K562 (cell line): ENCODE data around the gene KNSTRN. TPM values are rescaled to one million over a fixed set of nuclear protein-coding genes. Genes with fewer than 3 reads are reported as not detected.
A peak's percentile ranks its signal among the peaks of the same experiment; 100 is the strongest.

Experiments used
- BCOR ChIP-seq: fragments of 450-650 bp; IDR thresholded peaks from 2 replicates; pipeline ENCODE4 v1.6.1; 2016
- CHD2 ChIP-seq: IDR thresholded peaks from 2 replicates; pipeline ENCODE4 v1.6.1; 2011; ENCODE audit warnings: low read depth, low read length
- CTBP1 ChIP-seq: fragments of 450-650 bp; IDR thresholded peaks from 2 replicates; pipeline ENCODE4 v1.6.1; 2016; ENCODE audit warnings: borderline replicate concordance
- ELF2 ChIP-seq: fragments of 250-450 bp; sonication (Bioruptor Pico); IDR thresholded peaks from 2 replicates; pipeline ENCODE4 v1.5.0; 2021; ENCODE audit warnings: mild to moderate bottlenecking
- GABPA ChIP-seq: fragments of 200-800 bp; sonication (Bioruptor generic); conservative IDR thresholded peaks from 2 replicates; pipeline ENCODE4 v1.6.1; 2016; ENCODE audit warnings: low read depth, missing genetic modification characterization, missing compliant biosample characterization
- GATAD2B ChIP-seq: fragments of 450-650 bp; IDR thresholded peaks from 2 replicates; pipeline ENCODE4 v1.6.1; 2017; ENCODE audit warnings: mild to moderate bottlenecking, borderline replicate concordance
- HNRNPLL ChIP-seq: fragments of 200-400 bp; formaldehyde crosslinking; IDR thresholded peaks from 2 replicates; pipeline ENCODE4 v1.6.1; 2017; ENCODE audit warnings: low read length, low read depth, mild to moderate bottlenecking; ENCODE audit not compliant: poor library complexity, severe bottlenecking
- MTA2 ChIP-seq: fragments of 450-650 bp; IDR thresholded peaks from 2 replicates; pipeline ENCODE4 v1.6.1; 2016; ENCODE audit warnings: low read depth
- NFIC ChIP-seq: fragments of 450-650 bp; IDR thresholded peaks from 2 replicates; pipeline ENCODE4 v1.6.1; 2017; ENCODE audit warnings: mild to moderate bottlenecking, inconsistent platforms
- POLR2G ChIP-seq: fragments of 200-400 bp; formaldehyde crosslinking; IDR thresholded peaks from 2 replicates; pipeline ENCODE4 v1.6.1; 2017; ENCODE audit warnings: low read depth, mild to moderate bottlenecking, antibody characterized with exemption, low read length, moderate library complexity
- SIN3B ChIP-seq: fragments of 450-650 bp; IDR thresholded peaks from 2 replicates; pipeline ENCODE4 v1.6.1; 2017; ENCODE audit warnings: low read depth, mild to moderate bottlenecking, moderate library complexity
- TAF1 ChIP-seq: IDR thresholded peaks from 2 replicates; pipeline ENCODE4 v1.6.1; 2011; ENCODE audit warnings: mild to moderate bottlenecking, low read length, moderate library complexity; ENCODE audit not compliant: insufficient read depth, control insufficient read depth, severe bottlenecking; ENCODE audit errors: extremely low read depth
- TSC22D4 ChIP-seq: fragments of 450-650 bp; IDR thresholded peaks from 2 replicates; pipeline ENCODE4 v1.6.1; 2016; ENCODE audit warnings: missing genetic modification characterization, missing biosample characterization, control low read depth
- VEZF1 ChIP-seq: fragments of 200-800 bp; sonication (Bioruptor generic); IDR thresholded peaks from 2 replicates; pipeline ENCODE4 v1.6.1; 2017; ENCODE audit warnings: missing genetic modification characterization, missing compliant biosample characterization
- ZNF561 ChIP-seq: fragments of 450-650 bp; formaldehyde crosslinking; conservative IDR thresholded peaks from 2 replicates; pipeline ENCODE4 v1.4.0; 2020; ENCODE audit warnings: mild to moderate bottlenecking, moderate library complexity
- polyA plus RNA-seq, 8 experiments: library from polyadenylated mRNA; depleted of rRNA in 4 of 8; stranded (reverse) in 5 of 8; unstranded in 3 of 8; fragments of >200 nt; fragmentation: Nextera tagmentation in 2 of 8; fragmentation: Illumina TruSeq in 1 of 8; extraction: Ambion mirVana in 2 of 8; extraction: Trizol in 1 of 8; gene quantifications; 2 replicates each; pipeline versions ENCODE4 v1.2.1 to v1.2.3, GENCODE V29; 2011 to 2014; ENCODE audit warnings: inconsistent platforms in 1 of 8, missing spikeins in 1 of 8
- total RNA-seq, 7 experiments: library from RNA; depleted of rRNA in 6 of 7; stranded (reverse); fragments of >200 nt in 6 of 7; fragmentation: Illumina TruSeq in 2 of 7; extraction: Trizol in 2 of 7; gene quantifications; 2 replicates each; pipeline versions ENCODE4 v1.2.1 to v1.2.3, GENCODE V29; 2011 to 2021; ENCODE audit warnings: low replicate concordance in 1 of 7
- TF ChIP-seq, protein P1 (sequence below), 3 experiments: fragments of 200-800 bp in 1 of 3; sonication (Bioruptor generic) in 1 of 3; sonication (generic) in 1 of 3; formaldehyde crosslinking in 1 of 3; IDR thresholded peaks; 2 replicates each; pipeline versions ENCODE4 v1.6.1 to v1.8.0; 2016 to 2022; ENCODE audit warnings: mild to moderate bottlenecking in 2 of 3, missing compliant biosample characterization in 2 of 3, missing genetic modification characterization in 2 of 3, missing genetic modification reagents in 1 of 3
- TF ChIP-seq, protein P2 (sequence below), 3 experiments: IDR thresholded peaks in 2 of 3; conservative IDR thresholded peaks in 1 of 3; 2 replicates each; pipeline ENCODE4 v1.5.1; 2011 to 2012; ENCODE audit warnings: low read length in 3 of 3, mild to moderate bottlenecking in 3 of 3, control low read depth in 2 of 3, improper control_type of control experiment in 1 of 3, inconsistent platforms in 1 of 3, low read depth in 1 of 3, mixed read lengths in 1 of 3, moderate library complexity in 1 of 3; ENCODE audit not compliant: insufficient read depth in 2 of 3
- TF ChIP-seq, protein P3 (sequence below): sonication (generic); formaldehyde crosslinking; IDR thresholded peaks from 2 replicates; pipeline ENCODE4 v1.9.0; 2022; ENCODE audit warnings: mild to moderate bottlenecking, missing genetic modification reagents
- TF ChIP-seq, protein P4 (sequence below): fragments of 450-650 bp; IDR thresholded peaks from 2 replicates; pipeline ENCODE4 v1.7.1; 2018; ENCODE audit warnings: mild to moderate bottlenecking, low read depth; ENCODE audit not compliant: partially characterized antibody

Gene KNSTRN
- total and polyA plus RNA-seq, 9 of the 15 experiments (the other 6 are each of a cell fraction or from before 2014, with no cell fraction given) = 48.7 to 88.2 (median 66.3) TPM

DNA sequence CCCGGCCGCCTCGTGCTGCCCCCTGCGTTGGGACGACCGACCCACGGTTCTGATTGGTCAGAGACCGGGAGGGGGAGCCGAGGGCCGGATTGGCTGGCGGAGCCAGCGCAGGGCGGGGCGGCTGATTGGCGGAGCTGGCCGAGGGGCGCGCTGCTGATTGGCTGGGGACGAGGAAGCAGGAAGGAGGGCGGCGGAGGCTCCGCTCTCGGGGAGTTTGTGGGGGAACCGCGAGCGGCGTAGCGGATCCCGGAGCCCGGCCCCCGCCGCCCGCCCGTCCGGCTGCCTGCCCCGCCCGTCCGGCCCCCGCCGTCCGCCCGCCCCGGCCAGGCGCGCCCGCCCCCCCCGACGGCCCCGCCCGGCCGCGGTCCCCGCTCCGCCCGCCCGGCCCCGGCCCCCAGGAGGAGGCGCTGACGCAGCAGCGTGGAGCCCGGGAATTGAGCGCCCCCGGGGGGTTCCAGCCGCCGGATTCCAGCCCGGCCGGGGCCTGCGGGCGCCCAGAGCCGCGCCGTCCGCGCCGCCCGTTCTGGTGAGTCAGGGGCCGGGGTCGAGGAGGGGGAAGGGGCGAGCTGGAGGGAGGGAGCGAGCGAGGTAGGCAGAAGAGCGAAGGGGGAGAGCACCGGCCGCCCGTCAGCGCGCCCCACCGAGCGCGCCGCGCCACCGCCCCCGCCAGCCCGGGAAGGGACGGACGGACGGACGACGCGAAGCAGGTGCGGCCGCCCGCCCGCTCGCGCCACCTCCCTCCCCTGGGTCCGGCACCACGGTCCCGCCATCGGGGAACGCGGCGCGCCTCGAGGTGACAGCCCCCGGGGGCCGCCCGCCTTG, 58.4 kb downstream of the KNSTRN start, which contains the start of gene BAHD1 (continued):
- no peak for TF ChIP-seq TSC22D4
- peak; percentile 94 for TF ChIP-seq HNRNPLL
- TF ChIP-seq, protein P1, sequence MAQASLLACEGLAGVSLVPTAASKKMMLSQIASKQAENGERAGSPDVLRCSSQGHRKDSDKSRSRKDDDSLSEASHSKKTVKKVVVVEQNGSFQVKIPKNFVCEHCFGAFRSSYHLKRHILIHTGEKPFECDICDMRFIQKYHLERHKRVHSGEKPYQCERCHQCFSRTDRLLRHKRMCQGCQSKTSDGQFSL (CRISPR knock-in tag; IDR thresholded peaks at IDR 0.05) = no peak
- TF ChIP-seq, protein P1 (tag; IDR thresholded peaks at IDR 0.05) = peak in 1 of 2 experiments; percentile 18; a peak in 1 of 4 replicates
- TF ChIP-seq, protein P2, sequence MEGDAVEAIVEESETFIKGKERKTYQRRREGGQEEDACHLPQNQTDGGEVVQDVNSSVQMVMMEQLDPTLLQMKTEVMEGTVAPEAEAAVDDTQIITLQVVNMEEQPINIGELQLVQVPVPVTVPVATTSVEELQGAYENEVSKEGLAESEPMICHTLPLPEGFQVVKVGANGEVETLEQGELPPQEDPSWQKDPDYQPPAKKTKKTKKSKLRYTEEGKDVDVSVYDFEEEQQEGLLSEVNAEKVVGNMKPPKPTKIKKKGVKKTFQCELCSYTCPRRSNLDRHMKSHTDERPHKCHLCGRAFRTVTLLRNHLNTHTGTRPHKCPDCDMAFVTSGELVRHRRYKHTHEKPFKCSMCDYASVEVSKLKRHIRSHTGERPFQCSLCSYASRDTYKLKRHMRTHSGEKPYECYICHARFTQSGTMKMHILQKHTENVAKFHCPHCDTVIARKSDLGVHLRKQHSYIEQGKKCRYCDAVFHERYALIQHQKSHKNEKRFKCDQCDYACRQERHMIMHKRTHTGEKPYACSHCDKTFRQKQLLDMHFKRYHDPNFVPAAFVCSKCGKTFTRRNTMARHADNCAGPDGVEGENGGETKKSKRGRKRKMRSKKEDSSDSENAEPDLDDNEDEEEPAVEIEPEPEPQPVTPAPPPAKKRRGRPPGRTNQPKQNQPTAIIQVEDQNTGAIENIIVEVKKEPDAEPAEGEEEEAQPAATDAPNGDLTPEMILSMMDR (IDR thresholded peaks at IDR 0.05 in 2 of 3, conservative IDR thresholded peaks at IDR 0.05 in 1 of 3; ENCODE audit: insufficient read depth in 2 of 3, low read depth in 1 of 3, low read length in 3 of 3) = peak in 2 of 3 experiments; percentile 38 to 71; a peak in 4 of 6 replicates
- TF ChIP-seq NFIC = no peak
- 0 out of 2 replicates have a peak, but pooled peaks have one; percentile 77 for TF ChIP-seq GATAD2B
- peak; percentile 99 for TF ChIP-seq VEZF1 (CRISPR knock-in tag)
- no peak for TF ChIP-seq ZNF561
- no peak for TF ChIP-seq MTA2
- TF ChIP-seq, protein P3, sequence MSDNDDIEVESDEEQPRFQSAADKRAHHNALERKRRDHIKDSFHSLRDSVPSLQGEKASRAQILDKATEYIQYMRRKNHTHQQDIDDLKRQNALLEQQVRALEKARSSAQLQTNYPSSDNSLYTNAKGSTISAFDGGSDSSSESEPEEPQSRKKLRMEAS = peak; percentile 51
- peak; percentile 57 for TF ChIP-seq CTBP1
- TF ChIP-seq CHD2 = peak; percentile 68
- TF ChIP-seq BCOR = no peak
- TF ChIP-seq SIN3B = 0 out of 2 replicates have a peak, but pooled peaks have one; percentile 34
- TF ChIP-seq ELF2 (CRISPR knock-in tag) = no peak
- TF ChIP-seq TAF1 = peak; percentile 20
- peak; percentile 58; the same call in 1 of the 2 replicates for TF ChIP-seq GABPA (tag)
- TF ChIP-seq, protein P4, sequence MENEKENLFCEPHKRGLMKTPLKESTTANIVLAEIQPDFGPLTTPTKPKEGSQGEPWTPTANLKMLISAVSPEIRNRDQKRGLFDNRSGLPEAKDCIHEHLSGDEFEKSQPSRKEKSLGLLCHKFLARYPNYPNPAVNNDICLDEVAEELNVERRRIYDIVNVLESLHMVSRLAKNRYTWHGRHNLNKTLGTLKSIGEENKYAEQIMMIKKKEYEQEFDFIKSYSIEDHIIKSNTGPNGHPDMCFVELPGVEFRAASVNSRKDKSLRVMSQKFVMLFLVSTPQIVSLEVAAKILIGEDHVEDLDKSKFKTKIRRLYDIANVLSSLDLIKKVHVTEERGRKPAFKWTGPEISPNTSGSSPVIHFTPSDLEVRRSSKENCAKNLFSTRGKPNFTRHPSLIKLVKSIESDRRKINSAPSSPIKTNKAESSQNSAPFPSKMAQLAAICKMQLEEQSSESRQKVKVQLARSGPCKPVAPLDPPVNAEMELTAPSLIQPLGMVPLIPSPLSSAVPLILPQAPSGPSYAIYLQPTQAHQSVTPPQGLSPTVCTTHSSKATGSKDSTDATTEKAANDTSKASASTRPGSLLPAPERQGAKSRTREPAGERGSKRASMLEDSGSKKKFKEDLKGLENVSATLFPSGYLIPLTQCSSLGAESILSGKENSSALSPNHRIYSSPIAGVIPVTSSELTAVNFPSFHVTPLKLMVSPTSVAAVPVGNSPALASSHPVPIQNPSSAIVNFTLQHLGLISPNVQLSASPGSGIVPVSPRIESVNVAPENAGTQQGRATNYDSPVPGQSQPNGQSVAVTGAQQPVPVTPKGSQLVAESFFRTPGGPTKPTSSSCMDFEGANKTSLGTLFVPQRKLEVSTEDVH = peak; percentile 36
- peak; percentile 79 for TF ChIP-seq POLR2G
